DMS79 treated with DMSO at 0.1 percent for 48 hours (cell line): ENCODE results near the gene SLC20A1.

Experiments used
- DNase-seq: peaks from one replicate; lab custom pipeline; 2025; lab: John Stamatoyannopoulos, UW

SLC20A1 gene

DNA sequence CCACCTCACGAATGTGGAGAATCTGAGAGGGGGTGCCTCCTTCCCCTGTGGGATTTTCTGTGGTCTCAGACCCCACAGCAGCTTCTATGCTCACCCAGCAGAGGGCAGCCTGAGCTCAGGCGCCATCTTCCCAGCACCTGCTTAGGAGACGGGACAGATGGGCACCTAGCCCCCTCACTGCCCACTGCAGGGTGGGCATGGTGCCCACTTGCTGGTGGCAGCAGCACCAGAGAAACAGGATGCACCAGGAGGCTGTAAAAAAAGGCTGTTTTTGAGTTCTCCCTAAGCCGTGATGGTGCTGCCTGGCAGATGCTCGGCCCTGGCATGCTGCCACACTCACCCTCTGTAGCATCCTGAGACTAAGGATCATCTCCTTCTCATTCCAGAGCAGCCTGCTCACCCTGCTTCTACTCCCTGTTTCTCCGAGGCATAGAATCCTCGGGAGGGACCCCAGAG is 19.1 kb upstream of the SLC20A1 start:
- DNase-seq: peak; percentile 82

DNA sequence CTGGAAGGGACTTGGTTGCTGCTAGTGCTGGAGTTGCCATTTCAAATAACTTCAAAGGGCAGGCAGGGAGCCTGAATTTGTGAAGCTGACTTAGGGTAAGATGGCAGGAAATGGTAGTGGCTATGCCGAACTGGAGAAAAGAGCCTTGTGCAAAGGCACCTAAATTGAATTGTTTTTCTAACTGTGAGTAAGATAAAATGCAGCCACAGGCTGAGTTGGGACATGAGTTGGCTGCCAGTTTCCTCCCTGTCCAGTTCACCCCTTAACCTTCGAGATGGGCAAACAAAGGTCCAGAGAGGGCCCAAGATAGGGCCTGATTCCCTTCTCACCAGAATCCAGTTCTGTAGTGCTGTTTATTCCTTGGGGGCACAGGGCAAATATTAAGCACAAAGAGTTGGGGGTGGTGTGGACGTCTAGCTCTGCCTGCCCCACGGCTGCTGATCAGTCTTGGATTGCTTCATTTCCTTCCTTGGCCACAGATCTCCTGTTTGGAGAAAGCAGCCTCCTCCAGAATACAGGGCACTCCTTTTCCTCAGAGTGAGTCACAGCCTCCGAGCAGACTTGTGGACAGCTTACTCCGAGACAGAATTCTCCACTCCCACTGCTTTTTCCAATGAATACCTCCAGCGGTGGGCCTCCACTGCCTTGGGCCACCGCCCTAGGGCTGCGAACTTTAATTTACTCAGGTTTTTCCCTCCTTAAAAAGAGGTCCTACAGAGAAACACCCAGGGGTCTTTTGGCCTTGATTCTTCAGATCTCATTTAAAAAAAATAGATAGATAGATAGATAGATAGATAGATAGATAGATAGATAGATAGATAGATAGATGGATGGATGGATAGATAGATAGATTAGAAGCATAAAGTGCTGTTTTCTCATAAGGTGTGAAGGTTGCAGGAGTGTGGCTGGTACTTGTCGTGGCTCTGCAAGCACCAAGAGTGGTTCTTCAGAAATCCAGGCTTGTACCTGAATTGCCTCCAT is 18.4 kb upstream of the SLC20A1 start:
- no peak for DNase-seq

DNA sequence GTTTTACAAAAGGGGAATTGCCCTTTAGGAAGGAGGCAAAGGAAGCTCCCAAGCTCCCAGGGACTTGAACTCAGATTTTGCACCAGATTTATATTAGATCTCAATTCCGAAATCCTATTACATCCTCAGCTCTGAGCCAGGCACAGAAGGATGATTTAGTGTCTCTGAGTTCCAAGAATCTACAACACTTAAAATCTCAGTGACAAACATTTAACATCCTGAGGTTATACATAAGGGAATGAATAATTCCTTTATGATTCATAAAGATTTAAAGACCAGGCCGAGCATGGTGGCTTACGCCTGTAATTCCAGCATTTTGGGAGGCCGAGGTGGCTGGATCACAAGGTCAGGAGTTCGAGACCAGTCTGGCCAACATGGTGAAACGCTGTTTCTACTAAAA is 16.5 kb upstream of the SLC20A1 start:
- no peak for DNase-seq

DNA sequence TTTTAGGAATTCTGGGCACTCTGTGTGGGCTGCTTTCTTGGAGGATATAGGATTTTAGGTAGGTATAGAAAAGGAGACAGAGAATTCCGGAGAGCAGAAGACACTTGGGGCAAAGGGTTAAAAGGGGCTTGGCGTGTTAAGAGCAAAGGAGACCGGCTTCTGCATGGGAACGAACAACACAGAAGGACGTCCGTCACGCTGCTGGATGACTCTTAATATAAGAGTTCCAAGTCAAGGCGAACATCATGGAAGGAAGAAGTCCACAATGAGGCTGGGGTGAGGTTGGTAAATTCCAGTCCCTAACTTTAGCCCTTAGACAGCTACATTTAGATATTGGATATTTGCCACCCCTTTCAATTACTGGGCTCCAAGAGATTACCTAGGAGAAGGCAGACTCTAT is 15.9 kb upstream of the SLC20A1 start:
- DNase-seq: no peak

GRCh38 chr2:112630268-112630667 is 15.5 kb upstream of the SLC20A1 start:
- DNase-seq: no peak

GRCh38 chr2:112633708-112634107 is 12.0 kb upstream of the SLC20A1 start:
- no peak for DNase-seq

GRCh38 chr2:112634153-112634873 is 11.4 kb upstream of the SLC20A1 start:
- DNase-seq: no peak

DNA sequence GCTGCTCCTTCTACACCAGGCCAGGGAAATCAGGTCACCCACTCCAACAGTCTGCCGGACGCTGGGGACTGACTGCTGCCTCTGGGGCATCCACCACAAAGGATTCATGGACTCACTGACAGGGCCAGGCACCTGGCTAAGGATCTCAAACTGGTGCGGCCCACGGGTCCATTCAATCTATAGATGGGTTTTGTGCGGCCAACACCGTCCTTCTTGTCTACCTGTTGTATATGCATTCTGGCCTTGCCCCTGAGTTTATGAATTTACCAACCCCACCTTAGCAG is 10.9 kb upstream of the SLC20A1 start:
- no peak for DNase-seq

- DNase-seq: no peak
Observed at GRCh38 chr2:112636605-112637288, 9.0 kb upstream of the SLC20A1 start.

DNA sequence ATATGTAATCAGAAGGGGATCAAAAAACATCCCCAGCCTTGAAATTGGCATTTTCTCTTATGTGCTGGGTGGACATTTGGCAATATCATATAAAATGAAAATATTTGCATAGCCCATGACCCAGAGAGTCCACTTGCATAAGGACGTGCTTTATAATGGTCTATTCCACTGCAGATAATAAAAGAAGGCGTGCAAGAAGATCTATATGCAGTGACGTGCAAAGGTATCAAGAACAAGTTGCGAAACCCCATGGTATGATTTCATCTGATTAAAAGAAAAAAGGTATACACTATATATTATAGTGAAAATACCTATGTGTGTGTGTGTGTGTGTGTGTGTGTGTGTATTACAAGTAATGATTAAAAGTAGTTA is 8.5 kb upstream of the SLC20A1 start:
- no peak for DNase-seq

DNA sequence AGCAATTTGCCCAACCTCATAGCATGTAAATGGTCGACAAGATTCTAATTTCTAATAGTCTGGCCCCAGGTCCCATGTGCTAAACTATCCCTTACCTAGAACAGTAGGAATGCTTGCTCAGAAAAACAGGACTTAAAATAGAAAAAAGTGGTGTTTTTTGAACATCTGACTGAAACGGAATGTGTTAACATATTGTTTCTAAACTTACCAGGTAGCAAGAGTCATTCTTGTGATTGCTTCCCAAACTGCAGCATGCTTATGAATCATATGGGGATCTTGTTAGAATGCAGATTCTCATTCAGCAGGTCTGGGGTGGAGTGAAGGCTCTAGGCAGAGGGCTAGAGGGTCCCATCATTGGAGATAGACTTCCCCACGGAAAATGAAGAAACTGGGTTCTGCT is 5.8 kb upstream of the SLC20A1 start:
- DNase-seq: no peak

DNA sequence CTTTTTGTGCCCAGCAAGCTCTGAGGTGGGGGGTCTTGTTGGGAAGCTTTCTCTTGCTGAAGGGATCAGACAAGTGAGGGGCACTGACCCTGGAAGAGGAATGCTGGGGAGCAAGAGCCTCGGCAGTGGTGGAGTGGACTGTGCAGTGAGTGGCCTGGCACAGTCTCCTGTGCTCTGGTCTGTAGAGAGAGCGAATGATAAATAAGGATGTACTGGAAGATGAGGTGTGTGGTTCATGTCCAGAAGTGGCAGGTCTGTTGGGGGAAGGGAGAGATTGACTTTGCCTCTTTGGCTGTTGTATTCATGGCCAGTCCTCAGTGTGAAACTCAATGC is 5.3 kb upstream of the SLC20A1 start:
- DNase-seq: no peak

DNA sequence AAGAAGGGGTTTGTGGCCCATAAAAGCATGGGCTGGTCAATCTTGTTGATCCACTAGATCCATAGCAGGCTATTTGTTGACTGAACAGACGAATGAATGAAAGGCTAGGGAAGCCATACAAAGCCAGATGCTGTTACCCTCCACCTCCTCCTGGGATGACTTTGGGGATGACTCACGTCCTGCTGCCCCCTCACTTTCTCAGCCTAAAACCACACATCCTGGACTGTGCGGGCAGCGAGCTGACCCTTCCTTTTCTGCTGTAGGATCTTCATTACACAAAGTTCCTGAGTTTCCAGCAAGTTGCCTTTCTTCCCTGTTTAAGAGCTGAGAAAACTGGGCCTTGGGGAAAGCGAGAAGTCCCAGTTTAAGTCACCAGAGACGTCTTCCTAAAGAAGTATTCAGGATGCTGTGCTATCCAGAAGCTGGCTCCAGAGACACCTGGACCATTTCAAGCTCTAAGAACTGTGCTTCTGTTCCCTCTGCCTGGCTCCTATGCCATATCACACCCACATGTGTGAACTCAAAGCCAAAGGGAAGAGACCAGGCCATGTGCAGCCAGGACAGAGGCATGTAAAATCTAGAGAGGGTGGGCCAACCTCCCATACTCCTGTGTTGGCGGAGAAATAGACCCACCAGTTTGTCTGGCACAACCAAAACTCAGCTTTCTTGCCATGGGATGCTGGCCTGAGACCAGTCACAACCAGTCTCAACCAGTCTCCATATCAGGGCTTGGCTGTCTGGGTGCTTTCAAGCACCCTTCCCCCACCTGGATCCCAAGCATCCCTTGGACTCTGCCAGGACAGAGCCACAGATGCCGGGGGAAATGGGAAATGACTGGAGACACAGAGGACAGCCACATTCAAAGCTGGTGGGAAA is 4.7 kb upstream of the SLC20A1 start:
- DNase-seq: no peak

DNA sequence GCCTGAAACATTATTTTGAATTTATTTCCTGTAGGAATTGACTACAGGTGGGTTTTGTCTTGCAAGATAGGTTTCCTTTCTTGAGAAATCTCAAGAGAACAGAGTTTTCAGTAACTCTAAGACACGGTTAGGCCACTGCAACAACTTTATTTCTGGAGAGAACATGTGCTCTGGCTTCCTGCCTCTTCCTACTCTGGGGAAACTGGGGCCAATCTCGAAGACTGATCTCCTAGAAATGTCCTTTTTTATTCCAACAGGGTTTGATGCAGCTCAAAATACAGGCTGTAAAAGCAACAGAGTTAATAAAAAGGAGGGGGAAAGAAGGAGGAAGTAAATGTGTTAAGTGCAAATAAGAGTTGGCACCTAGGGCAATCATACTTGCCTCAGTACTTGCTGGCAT is 4.0 kb upstream of the SLC20A1 start:
- no peak for DNase-seq

GRCh38 chr2:112642561-112642960 is 3.2 kb upstream of the SLC20A1 start:
- DNase-seq: no peak

GRCh38 chr2:112642966-112643365 is 2.8 kb upstream of the SLC20A1 start:
- DNase-seq: no peak

DNA sequence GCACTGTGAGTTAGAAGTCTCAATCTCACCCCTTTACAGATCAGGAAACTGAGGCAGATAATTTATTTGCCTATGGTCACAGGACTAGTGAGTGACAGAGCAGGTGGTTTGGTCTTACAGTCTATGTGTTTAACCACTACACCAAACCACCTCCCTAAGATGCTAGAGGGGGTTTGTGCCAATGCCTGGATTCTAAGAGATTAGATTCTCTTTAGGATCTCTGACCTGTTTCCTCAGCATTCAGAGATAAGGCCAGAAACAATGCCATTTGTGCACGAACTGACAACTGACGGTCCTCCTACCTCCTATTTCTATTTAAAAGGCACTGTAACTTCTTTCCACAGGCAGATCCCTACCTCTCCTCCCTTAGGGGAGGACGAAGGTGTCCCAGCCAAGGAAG is 2.3 kb upstream of the SLC20A1 start:
- DNase-seq: no peak

GRCh38 chr2:112644155-112644932 is 1.4 kb upstream of the SLC20A1 start:
- DNase-seq: peak; percentile 52

GRCh38 chr2:112644933-112645309 is 818 bp upstream of the SLC20A1 start:
- no peak for DNase-seq

DNA sequence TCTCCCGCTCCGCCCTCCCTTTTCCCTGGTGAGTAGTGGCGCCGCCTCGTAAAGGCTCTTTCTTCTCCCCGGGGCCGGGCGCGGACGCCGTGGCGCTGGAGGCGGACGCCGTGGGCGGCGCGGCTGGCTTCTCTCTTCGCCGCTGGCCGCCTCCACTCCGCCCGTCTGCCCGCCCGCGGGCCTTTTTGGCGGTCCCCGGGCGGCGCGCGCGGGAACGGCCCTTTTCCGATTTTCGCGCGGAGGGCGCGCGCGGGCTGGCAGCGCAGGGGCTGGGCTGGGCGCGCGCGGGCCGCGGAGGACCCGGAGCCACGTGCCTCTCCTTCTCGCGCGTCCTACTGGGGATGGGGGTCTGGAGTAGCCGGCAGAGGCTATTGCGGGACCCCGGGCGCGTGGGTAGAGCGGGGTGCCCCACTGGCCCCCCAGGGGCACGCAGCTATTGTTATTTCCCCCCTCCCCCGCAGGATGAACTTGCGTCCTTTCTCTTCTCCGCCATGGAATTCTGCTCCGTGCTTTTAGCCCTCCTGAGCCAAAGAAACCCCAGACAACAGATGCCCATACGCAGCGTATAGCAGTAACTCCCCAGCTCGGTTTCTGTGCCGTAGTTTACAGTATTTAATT is 472 bp downstream of the SLC20A1 start:
- DNase-seq: peak; percentile 59
